ENCODE measurements around the gene ZNF426. TPM values are rescaled to one million over a fixed set of nuclear protein-coding genes. Genes with fewer than 3 reads are reported as not detected.

The ZNF426 gene
- total and polyA plus RNA-seq, 2 of the 13 experiments (the other 11 are each of a cell fraction or from before 2014, with no cell fraction given), result 3.8 to 14.9 TPM

GRCh38 chr19:9570255-9570654 lies 31.8 kb upstream of the ZNF426 start (continued):
- TF ChIP-seq, protein P1, sequence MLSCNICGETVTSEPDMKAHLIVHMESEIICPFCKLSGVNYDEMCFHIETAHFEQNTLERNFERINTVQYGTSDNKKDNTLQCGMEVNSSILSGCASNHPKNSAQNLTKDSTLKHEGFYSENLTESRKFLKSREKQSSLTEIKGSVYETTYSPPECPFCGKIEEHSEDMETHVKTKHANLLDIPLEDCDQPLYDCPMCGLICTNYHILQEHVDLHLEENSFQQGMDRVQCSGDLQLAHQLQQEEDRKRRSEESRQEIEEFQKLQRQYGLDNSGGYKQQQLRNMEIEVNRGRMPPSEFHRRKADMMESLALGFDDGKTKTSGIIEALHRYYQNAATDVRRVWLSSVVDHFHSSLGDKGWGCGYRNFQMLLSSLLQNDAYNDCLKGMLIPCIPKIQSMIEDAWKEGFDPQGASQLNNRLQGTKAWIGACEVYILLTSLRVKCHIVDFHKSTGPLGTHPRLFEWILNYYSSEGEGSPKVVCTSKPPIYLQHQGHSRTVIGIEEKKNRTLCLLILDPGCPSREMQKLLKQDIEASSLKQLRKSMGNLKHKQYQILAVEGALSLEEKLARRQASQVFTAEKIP (CRISPR knock-in tag; IDR thresholded peaks at IDR 0.05; ENCODE audit: borderline replicate concordance), result no peak
- 0 out of 2 replicates have a peak, but pooled peaks have one; percentile 16 for TF ChIP-seq POGZ (CRISPR knock-in tag; IDR thresholded peaks at IDR 0.05)
- TF ChIP-seq CEBPG (CRISPR knock-in tag; IDR thresholded peaks at IDR 0.05), result peak; percentile 75
- TF ChIP-seq SMARCE1 (IDR thresholded peaks at IDR 0.05; ENCODE audit: borderline replicate concordance), result no peak
- no peak for TF ChIP-seq TAF1 (CRISPR knock-in tag; IDR thresholded peaks at IDR 0.05)
- TF ChIP-seq ZNF770 (CRISPR knock-in tag; IDR thresholded peaks at IDR 0.05), result peak; percentile 18; the same call in 1 of the 2 replicates
- peak; percentile 17; the same call in 1 of the 2 replicates for TF ChIP-seq ARID4A (CRISPR knock-in tag; IDR thresholded peaks at IDR 0.05; ENCODE audit: borderline replicate concordance)
- no peak for TF ChIP-seq TBX3 (IDR thresholded peaks at IDR 0.05; ENCODE audit: borderline replicate concordance)
- no peak for TF ChIP-seq SAFB2 (CRISPR knock-in tag; IDR thresholded peaks at IDR 0.05; ENCODE audit: borderline replicate concordance, low read depth)
- TF ChIP-seq ZBTB33 (CRISPR knock-in tag; IDR thresholded peaks at IDR 0.05), result 0 out of 2 replicates have a peak, but pooled peaks have one; percentile 32
- peak; percentile 52; the same call in 1 of the 2 replicates for TF ChIP-seq GATAD2A (CRISPR knock-in tag; IDR thresholded peaks at IDR 0.05)
- TF ChIP-seq ZNF207 (IDR thresholded peaks at IDR 0.05; ENCODE audit: borderline replicate concordance), result no peak
- TF ChIP-seq THAP11 (CRISPR knock-in tag; IDR thresholded peaks at IDR 0.05), result no peak; the same call in 1 of the 2 replicates
- TF ChIP-seq RARA (CRISPR knock-in tag; IDR thresholded peaks at IDR 0.05), result 0 out of 2 replicates have a peak, but pooled peaks have one; percentile 16
- TF ChIP-seq FOXA1 (IDR thresholded peaks at IDR 0.05), result no peak
- peak; percentile 77 for TF ChIP-seq FOXA1 (CRISPR knock-in tag; IDR thresholded peaks at IDR 0.05)
- TF ChIP-seq RCOR2 (CRISPR knock-in tag; IDR thresholded peaks at IDR 0.05), result no peak
- TF ChIP-seq, protein P2, sequence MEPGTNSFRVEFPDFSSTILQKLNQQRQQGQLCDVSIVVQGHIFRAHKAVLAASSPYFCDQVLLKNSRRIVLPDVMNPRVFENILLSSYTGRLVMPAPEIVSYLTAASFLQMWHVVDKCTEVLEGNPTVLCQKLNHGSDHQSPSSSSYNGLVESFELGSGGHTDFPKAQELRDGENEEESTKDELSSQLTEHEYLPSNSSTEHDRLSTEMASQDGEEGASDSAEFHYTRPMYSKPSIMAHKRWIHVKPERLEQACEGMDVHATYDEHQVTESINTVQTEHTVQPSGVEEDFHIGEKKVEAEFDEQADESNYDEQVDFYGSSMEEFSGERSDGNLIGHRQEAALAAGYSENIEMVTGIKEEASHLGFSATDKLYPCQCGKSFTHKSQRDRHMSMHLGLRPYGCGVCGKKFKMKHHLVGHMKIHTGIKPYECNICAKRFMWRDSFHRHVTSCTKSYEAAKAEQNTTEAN (CRISPR knock-in tag; conservative IDR thresholded peaks at IDR 0.05), result no peak
